Neuron (in vitro differentiated cells): ENCODE data around the gene NEMP1.

Experiments
- H2AFZ ChIP-seq: one replicate; pipeline ENCODE4 v1.6.1; 2013; ENCODE audit warnings: low read depth, mild to moderate bottlenecking, inconsistent platforms, low read length, moderate library complexity
- H3K27me3 ChIP-seq: one replicate; pipeline ENCODE4 v1.6.1; 2013; ENCODE audit warnings: low read length; ENCODE audit not compliant: insufficient read depth
- H3K36me3 ChIP-seq: one replicate; pipeline ENCODE4 v1.6.1; 2013; ENCODE audit warnings: low read length; ENCODE audit not compliant: insufficient read depth
- H3K4me1 ChIP-seq: one replicate; pipeline ENCODE4 v1.6.1; 2013; ENCODE audit warnings: low read length; ENCODE audit not compliant: insufficient read depth
- H3K4me3 ChIP-seq: 2 replicates; pipeline ENCODE4 v1.5.1; 2013; ENCODE audit warnings: mild to moderate bottlenecking, low read length, moderate library complexity
- H3K9me3 ChIP-seq: one replicate; pipeline ENCODE4 v1.6.1; 2013; ENCODE audit warnings: low read length

The NEMP1 gene

GRCh38 chr12:57011438-57012424, 66.9 kb downstream of the NEMP1 start:
- Histone ChIP-seq H3K36me3 (no peaks in the 10 kb centered on the region), H3K27me3 (peaks cover 16% of the 10 kb centered on the region), H3K4me3 (no peak overlapping the region), H3K4me1 (peaks cover 6% of the 10 kb centered on the region), H2AFZ (no peak overlapping the region), H3K9me3 (no peaks in the 10 kb centered on the region)

- peaks cover 7% of the 10 kb centered on the region for H3K4me1 ChIP-seq
- H2AFZ ChIP-seq = no peak overlapping the region
- H3K36me3 ChIP-seq = no peaks in the 10 kb centered on the region
- peaks cover 11% of the 10 kb centered on the region for H3K27me3 ChIP-seq
- no peak overlapping the region for H3K4me3 ChIP-seq
- no peaks in the 10 kb centered on the region for H3K9me3 ChIP-seq
These were observed 67.9 kb downstream of the NEMP1 start for GRCh38 chr12:57010627-57011247.

GRCh38 chr12:57009949-57010626, 68.5 kb downstream of the NEMP1 start:
- H3K27me3 ChIP-seq = peaks cover 10% of the 10 kb centered on the region
- no peaks in the 10 kb centered on the region for H3K9me3 ChIP-seq
- peaks cover 14% of the 10 kb centered on the region for H3K4me1 ChIP-seq
- no peak overlapping the region for H3K4me3 ChIP-seq
- no peaks in the 10 kb centered on the region for H3K36me3 ChIP-seq
- H2AFZ ChIP-seq = no peak overlapping the region

GRCh38 chr12:57008178-57008577, 70.4 kb downstream of the NEMP1 start:
- Histone ChIP-seq H3K9me3 (no peaks in the 10 kb centered on the region), H3K36me3 (peaks cover 16% of the 10 kb centered on the region), H3K4me3 (no peak overlapping the region), H2AFZ (no peak overlapping the region), H3K4me1 (peaks cover 18% of the 10 kb centered on the region), H3K27me3 (peaks cover 4% of the 10 kb centered on the region)

GRCh38 chr12:57006809-57007475, 71.6 kb downstream of the NEMP1 start:
- H3K4me1 ChIP-seq = peaks cover 18% of the 10 kb centered on the region
- H3K36me3 ChIP-seq = peaks cover 29% of the 10 kb centered on the region
- H3K9me3 ChIP-seq = no peaks in the 10 kb centered on the region
- H2AFZ ChIP-seq = no peak overlapping the region
- H3K4me3 ChIP-seq = peak overlapping the region; percentile 43
- H3K27me3 ChIP-seq = no peaks in the 10 kb centered on the region

GRCh38 chr12:57005980-57006808, 72.4 kb downstream of the NEMP1 start, which contains the start of gene ZBTB39:
TSS of gene ZBTB39 (minus strand) at chr12:57006546. CDS start at chr12:57004917, 1,629 bp downstream.
- peaks cover 36% of the 10 kb centered on the region for H3K36me3 ChIP-seq
- H3K4me3 ChIP-seq = peak within 1 kb of the TSS; percentile 97
- no peaks in the 10 kb centered on the region for H3K27me3 ChIP-seq
- H3K4me1 ChIP-seq = peaks cover 18% of the 10 kb centered on the region
- peak within 1 kb of the TSS; percentile 80 for H2AFZ ChIP-seq
- H3K9me3 ChIP-seq = no peaks in the 10 kb centered on the region
